KMS-11 (cell line): ENCODE measurements around the gene GGA3.
A peak's percentile ranks its signal among the peaks of the same experiment; 100 is the strongest.
"Not testable (repeated sequence)": the region's sequence is repeated elsewhere in the genome, so short reads cannot be mapped to it uniquely, and the experiment has no call there.

Experiments used
- H2AFZ ChIP-seq: fragments of 200-600 bp; sonication (generic); 2 replicates; pipeline ENCODE4 v1.6.1; 2016; ENCODE audit warnings: antibody characterized with exemption, mixed run types, low read depth
- H3K27ac ChIP-seq: fragments of 200-600 bp; sonication (generic); 2 replicates; pipeline ENCODE4 v1.6.1; 2016; ENCODE audit warnings: mild to moderate bottlenecking, mixed run types
- H3K27me3 ChIP-seq: fragments of 200-600 bp; sonication (generic); 2 replicates; pipeline ENCODE4 v1.6.1; 2017; ENCODE audit warnings: mild to moderate bottlenecking, low read depth, mixed run types, moderate library complexity; ENCODE audit not compliant: insufficient read depth
- H3K36me3 ChIP-seq: fragments of 200-600 bp; sonication (generic); 2 replicates; pipeline ENCODE4 v1.6.1; 2017; ENCODE audit warnings: mild to moderate bottlenecking, mixed run types; ENCODE audit not compliant: insufficient read depth
- H3K4me1 ChIP-seq: fragments of 200-600 bp; sonication (generic); 2 replicates; pipeline ENCODE4 v1.6.1; 2016; ENCODE audit warnings: mild to moderate bottlenecking, low read depth, mixed run types; ENCODE audit not compliant: poor library complexity, severe bottlenecking
- H3K4me2 ChIP-seq: fragments of 200-600 bp; sonication (generic); 2 replicates; pipeline ENCODE4 v1.7.0; 2016; ENCODE audit warnings: mild to moderate bottlenecking, mixed run types
- H3K4me3 ChIP-seq: fragments of 200-600 bp; sonication (generic); IDR thresholded peaks from 2 replicates; pipeline ENCODE4 v1.6.1; 2017; ENCODE audit warnings: low read depth, low read length, mixed read lengths; ENCODE audit not compliant: insufficient read depth
- H3K79me2 ChIP-seq: fragments of 200-600 bp; sonication (generic); 2 replicates; pipeline ENCODE4 v1.6.1; 2016; ENCODE audit warnings: low read depth, mixed run types; ENCODE audit not compliant: insufficient read depth
- H3K9ac ChIP-seq: fragments of 200-600 bp; sonication (generic); 2 replicates; pipeline ENCODE4 v1.6.1; 2016; ENCODE audit warnings: mild to moderate bottlenecking, mixed run types
- H4K20me1 ChIP-seq: fragments of 200-600 bp; sonication (generic); 2 replicates; pipeline ENCODE4 v1.6.1; 2016; ENCODE audit warnings: mild to moderate bottlenecking, mixed run types; ENCODE audit not compliant: insufficient read depth
- TF ChIP-seq, protein P1 (sequence below): fragments of 200-600 bp; sonication (generic); conservative IDR thresholded peaks from 2 replicates; pipeline ENCODE4 v1.6.1; 2017; ENCODE audit warnings: low read depth, mild to moderate bottlenecking, antibody characterized with exemption, low read length, moderate library complexity, mixed read lengths

The GGA3 gene

GRCh38 chr17:75260641-75261335 lies 618 bp downstream of the GGA3 start:
- peaks cover 28% of the 10 kb centered on the region for H3K4me1 ChIP-seq
- peak overlapping the region; percentile 89 for H3K4me2 ChIP-seq
- H3K27me3 ChIP-seq, result no peaks in the 10 kb centered on the region
- H3K4me3 ChIP-seq, result peak overlapping the region; percentile 39
- TF ChIP-seq, protein P1, sequence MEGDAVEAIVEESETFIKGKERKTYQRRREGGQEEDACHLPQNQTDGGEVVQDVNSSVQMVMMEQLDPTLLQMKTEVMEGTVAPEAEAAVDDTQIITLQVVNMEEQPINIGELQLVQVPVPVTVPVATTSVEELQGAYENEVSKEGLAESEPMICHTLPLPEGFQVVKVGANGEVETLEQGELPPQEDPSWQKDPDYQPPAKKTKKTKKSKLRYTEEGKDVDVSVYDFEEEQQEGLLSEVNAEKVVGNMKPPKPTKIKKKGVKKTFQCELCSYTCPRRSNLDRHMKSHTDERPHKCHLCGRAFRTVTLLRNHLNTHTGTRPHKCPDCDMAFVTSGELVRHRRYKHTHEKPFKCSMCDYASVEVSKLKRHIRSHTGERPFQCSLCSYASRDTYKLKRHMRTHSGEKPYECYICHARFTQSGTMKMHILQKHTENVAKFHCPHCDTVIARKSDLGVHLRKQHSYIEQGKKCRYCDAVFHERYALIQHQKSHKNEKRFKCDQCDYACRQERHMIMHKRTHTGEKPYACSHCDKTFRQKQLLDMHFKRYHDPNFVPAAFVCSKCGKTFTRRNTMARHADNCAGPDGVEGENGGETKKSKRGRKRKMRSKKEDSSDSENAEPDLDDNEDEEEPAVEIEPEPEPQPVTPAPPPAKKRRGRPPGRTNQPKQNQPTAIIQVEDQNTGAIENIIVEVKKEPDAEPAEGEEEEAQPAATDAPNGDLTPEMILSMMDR, result 0 out of 2 replicates have a peak, but pooled peaks have one; percentile 10
- H3K9ac ChIP-seq, result peak overlapping the region; percentile 97
- H2AFZ ChIP-seq, result peak overlapping the region; percentile 82
- H4K20me1 ChIP-seq, result no peaks in the 10 kb centered on the region
- H3K79me2 ChIP-seq, result peaks cover 62% of the 10 kb centered on the region
- H3K27ac ChIP-seq, result peak overlapping the region; percentile 95
- H3K36me3 ChIP-seq, result no peaks in the 10 kb centered on the region

DNA sequence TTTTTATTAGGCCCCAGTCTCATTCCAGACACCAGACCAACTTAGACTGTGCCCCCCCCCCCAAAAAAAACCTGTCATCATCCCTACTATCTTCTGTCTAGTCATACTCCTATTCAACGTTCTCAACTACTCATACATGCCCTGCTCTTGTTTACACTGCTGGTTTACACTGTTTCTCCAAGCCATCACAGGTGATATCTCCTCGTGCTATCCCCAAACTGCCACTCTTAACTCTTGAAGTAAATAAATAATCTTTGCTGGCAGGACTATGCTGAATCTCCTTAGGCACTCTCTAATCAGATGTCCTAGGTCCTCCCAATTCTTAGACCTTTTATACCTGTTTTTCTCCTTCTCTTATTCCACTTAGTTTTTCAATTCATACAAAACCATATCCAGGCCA lies 4.2 kb downstream of the GGA3 start:
- peaks cover 65% of the 10 kb centered on the region for H3K79me2 ChIP-seq
- not testable (repeated sequence) for H4K20me1 ChIP-seq, H3K27ac ChIP-seq

GRCh38 chr17:75255954-75256698 lies 5.3 kb downstream of the GGA3 start:
- H3K4me1 ChIP-seq, result peaks cover 30% of the 10 kb centered on the region
- not testable (repeated sequence) for H3K27me3 ChIP-seq, H4K20me1 ChIP-seq, H3K4me3 ChIP-seq, H3K27ac ChIP-seq, H3K4me2 ChIP-seq, H2AFZ ChIP-seq, H3K36me3 ChIP-seq, H3K9ac ChIP-seq
- peaks cover 60% of the 10 kb centered on the region; the same call in 1 of the 2 replicates for H3K79me2 ChIP-seq

More for the DNA sequence above, 4.2 kb downstream of the GGA3 start:
- H3K27me3 ChIP-seq, H3K4me2 ChIP-seq, H3K9ac ChIP-seq, H3K36me3 ChIP-seq, H3K4me3 ChIP-seq, H2AFZ ChIP-seq: not testable (repeated sequence)
- H3K4me1 ChIP-seq, result peaks cover 20% of the 10 kb centered on the region

- Histone ChIP-seq H4K20me1 (no peaks in the 10 kb centered on the region), H3K4me1 (peaks cover 37% of the 10 kb centered on the region), H3K4me2 (no peak overlapping the region), H3K36me3 (no peaks in the 10 kb centered on the region; the same call in 1 of the 2 replicates), H3K79me2 (peaks cover 50% of the 10 kb centered on the region; the same call in 1 of the 2 replicates), H3K27me3 (no peaks in the 10 kb centered on the region), H3K27ac (no peak overlapping the region), H2AFZ (no peak overlapping the region), H3K9ac (no peak overlapping the region), H3K4me3 (no peak overlapping the region)
- TF ChIP-seq, protein P1, result no peak
Measured at GRCh38 chr17:75252039-75252816, 9.2 kb downstream of the GGA3 start.

DNA sequence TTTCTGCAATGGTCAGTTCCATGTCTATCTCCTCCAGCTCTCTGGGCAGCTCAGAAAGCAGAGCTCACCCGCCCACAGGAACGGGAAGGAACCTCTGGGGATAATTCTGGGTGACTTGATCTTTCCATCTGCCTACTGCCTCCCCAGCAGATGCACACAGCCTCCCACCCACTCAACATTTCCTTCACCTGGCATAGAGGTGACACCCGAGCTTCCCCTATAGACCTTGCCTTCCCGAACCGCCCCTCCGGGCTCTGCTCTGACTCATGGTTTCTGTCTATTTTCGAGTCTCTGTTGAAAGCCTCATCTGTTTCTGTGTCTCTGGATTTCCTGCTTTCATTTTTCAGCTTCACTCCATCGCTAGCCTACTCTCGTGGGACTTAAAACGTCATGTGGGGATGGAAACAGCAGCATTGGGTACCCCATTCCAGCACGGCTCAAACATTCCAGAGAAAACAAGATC lies 11.4 kb downstream of the GGA3 start:
- H3K79me2 ChIP-seq, result peaks cover 53% of the 10 kb centered on the region; the same call in 1 of the 2 replicates
- H3K27me3 ChIP-seq, result no peaks in the 10 kb centered on the region
- peak overlapping the region; percentile 1; the same call in 1 of the 2 replicates for H2AFZ ChIP-seq

More for the DNA sequence above, 11.4 kb downstream of the GGA3 start:
- peak overlapping the region; percentile 63 for H3K4me2 ChIP-seq
- TF ChIP-seq, protein P1, result no peak
- H4K20me1 ChIP-seq, result no peaks in the 10 kb centered on the region
- no peaks in the 10 kb centered on the region; the same call in 1 of the 2 replicates for H3K36me3 ChIP-seq
- no peak overlapping the region for H3K4me3 ChIP-seq
- peak overlapping the region; percentile 55 for H3K27ac ChIP-seq
- peaks cover 37% of the 10 kb centered on the region for H3K4me1 ChIP-seq
- peak overlapping the region; percentile 11; the same call in 1 of the 2 replicates for H3K9ac ChIP-seq
